ENCODE results near the gene PSRC1.

Gene PSRC1

GRCh38 chr1:109247401-109248365 lies 35.3 kb downstream of the PSRC1 start:
- TF ChIP-seq MYC (IDR thresholded peaks at IDR 0.05; ENCODE audit: low read depth, low read length) (no peak), POLR2A (IDR thresholded peaks at IDR 0.05; ENCODE audit: extremely low read depth, insufficient read length) (no peak), MAX (IDR thresholded peaks at IDR 0.05; ENCODE audit: low read depth, low read length) (no peak), CTCF (IDR thresholded peaks at IDR 0.05; ENCODE audit: low read depth, low read length) (no peak)
- no peak for DNase-seq (ENCODE audit: low read depth)
- no peak overlapping the region for H3K4me3 ChIP-seq (ENCODE audit: low read depth, low read length)

- TF ChIP-seq CTCF (IDR thresholded peaks at IDR 0.05; ENCODE audit: low read depth, low read length), result no peak
- no peak for TF ChIP-seq POLR2A (IDR thresholded peaks at IDR 0.05; ENCODE audit: extremely low read depth, insufficient read length)
- TF ChIP-seq MAX (IDR thresholded peaks at IDR 0.05; ENCODE audit: low read depth, low read length), result no peak
- no peak for TF ChIP-seq MYC (IDR thresholded peaks at IDR 0.05; ENCODE audit: low read depth, low read length)
- DNase-seq (ENCODE audit: low read depth), result no peak
- H3K4me3 ChIP-seq (ENCODE audit: low read depth, low read length), result no peak overlapping the region
Measured at GRCh38 chr1:109246141-109246551, 36.8 kb downstream of the PSRC1 start.

GRCh38 chr1:109243860-109244552 lies 38.9 kb downstream of the PSRC1 start:
- no peak for DNase-seq (ENCODE audit: low read depth)
- no peak overlapping the region for H3K4me3 ChIP-seq (ENCODE audit: low read depth, low read length)
- TF ChIP-seq POLR2A (IDR thresholded peaks at IDR 0.05; ENCODE audit: extremely low read depth, insufficient read length), result no peak
- TF ChIP-seq MYC (IDR thresholded peaks at IDR 0.05; ENCODE audit: low read depth, low read length), result no peak
- TF ChIP-seq CTCF (IDR thresholded peaks at IDR 0.05; ENCODE audit: low read depth, low read length), result no peak
- TF ChIP-seq MAX (IDR thresholded peaks at IDR 0.05; ENCODE audit: low read depth, low read length), result no peak

GRCh38 chr1:109243221-109243620 lies 39.7 kb downstream of the PSRC1 start:
- DNase-seq (ENCODE audit: low read depth), result no peak
- TF ChIP-seq MAX (IDR thresholded peaks at IDR 0.05; ENCODE audit: low read depth, low read length), result no peak
- no peak for TF ChIP-seq POLR2A (IDR thresholded peaks at IDR 0.05; ENCODE audit: extremely low read depth, insufficient read length)
- TF ChIP-seq CTCF (IDR thresholded peaks at IDR 0.05; ENCODE audit: low read depth, low read length), result no peak
- no peak for TF ChIP-seq MYC (IDR thresholded peaks at IDR 0.05; ENCODE audit: low read depth, low read length)

GRCh38 chr1:109242387-109242786 lies 40.6 kb downstream of the PSRC1 start:
- no peak overlapping the region for H3K4me3 ChIP-seq (ENCODE audit: low read depth, low read length)
- no peak for TF ChIP-seq MYC (IDR thresholded peaks at IDR 0.05; ENCODE audit: low read depth, low read length)
- no peak for TF ChIP-seq POLR2A (IDR thresholded peaks at IDR 0.05; ENCODE audit: extremely low read depth, insufficient read length)
- TF ChIP-seq CTCF (IDR thresholded peaks at IDR 0.05; ENCODE audit: low read depth, low read length), result no peak
- no peak for TF ChIP-seq MAX (IDR thresholded peaks at IDR 0.05; ENCODE audit: low read depth, low read length)
- no peak for DNase-seq (ENCODE audit: low read depth)

More at GRCh38 chr1:109243221-109243620, 39.7 kb downstream of the PSRC1 start:
- H3K4me3 ChIP-seq (ENCODE audit: low read depth, low read length), result no peak overlapping the region

Measured in NB4 (cell line).